Ovary (tissue), 3 donors: Measurements from ENCODE around the gene CHCHD6.

ENCODE experiments used
- EP300 ChIP-seq: sonication (generic); formaldehyde crosslinking; IDR thresholded peaks from one replicate; pipeline ENCODE4 v1.6.1; 2017; ENCODE audit warnings: antibody characterized with exemption
- POLR2A ChIP-seq: fragments of 450-650 bp; IDR thresholded peaks from one replicate; pipeline ENCODE4 v1.6.1; 2017; ENCODE audit warnings: antibody characterized with exemption, mild to moderate bottlenecking, moderate library complexity
- TF ChIP-seq, protein P1 (sequence below), 3 donors: fragments of 450-650 bp in 2 of 3; fragments of 200-600 bp in 1 of 3; IDR thresholded peaks; one replicate each; pipeline versions ENCODE4 v1.5.1 to v1.8.0; 2016 to 2022; ENCODE audit warnings: antibody characterized with exemption in 3 of 3, mild to moderate bottlenecking in 1 of 3
- donor health status: DM: no; HTN: no; CAD: no.

DNA sequence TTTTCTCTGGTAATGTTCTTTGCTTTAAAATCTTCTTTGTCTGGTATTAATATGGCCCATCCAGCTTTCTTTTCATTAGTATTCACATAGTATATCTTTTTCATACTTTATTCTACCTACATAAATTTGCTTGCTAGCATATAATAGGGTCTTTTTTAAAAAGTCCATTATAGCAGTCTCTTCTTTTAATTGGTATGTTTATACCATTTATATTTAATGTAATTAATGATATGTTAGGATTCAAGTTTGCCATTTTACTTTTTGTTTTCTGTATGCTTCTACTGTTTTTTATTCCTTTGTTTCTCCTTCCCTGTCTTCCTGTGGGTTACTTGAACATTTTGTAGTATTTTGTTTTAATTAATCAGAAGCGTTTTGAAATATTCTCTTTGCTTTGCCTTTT is 89.0 kb downstream of the CHCHD6 start:
- TF ChIP-seq, protein P1, sequence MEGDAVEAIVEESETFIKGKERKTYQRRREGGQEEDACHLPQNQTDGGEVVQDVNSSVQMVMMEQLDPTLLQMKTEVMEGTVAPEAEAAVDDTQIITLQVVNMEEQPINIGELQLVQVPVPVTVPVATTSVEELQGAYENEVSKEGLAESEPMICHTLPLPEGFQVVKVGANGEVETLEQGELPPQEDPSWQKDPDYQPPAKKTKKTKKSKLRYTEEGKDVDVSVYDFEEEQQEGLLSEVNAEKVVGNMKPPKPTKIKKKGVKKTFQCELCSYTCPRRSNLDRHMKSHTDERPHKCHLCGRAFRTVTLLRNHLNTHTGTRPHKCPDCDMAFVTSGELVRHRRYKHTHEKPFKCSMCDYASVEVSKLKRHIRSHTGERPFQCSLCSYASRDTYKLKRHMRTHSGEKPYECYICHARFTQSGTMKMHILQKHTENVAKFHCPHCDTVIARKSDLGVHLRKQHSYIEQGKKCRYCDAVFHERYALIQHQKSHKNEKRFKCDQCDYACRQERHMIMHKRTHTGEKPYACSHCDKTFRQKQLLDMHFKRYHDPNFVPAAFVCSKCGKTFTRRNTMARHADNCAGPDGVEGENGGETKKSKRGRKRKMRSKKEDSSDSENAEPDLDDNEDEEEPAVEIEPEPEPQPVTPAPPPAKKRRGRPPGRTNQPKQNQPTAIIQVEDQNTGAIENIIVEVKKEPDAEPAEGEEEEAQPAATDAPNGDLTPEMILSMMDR (IDR thresholded peaks at IDR 0.05), result no peak
- no peak for TF ChIP-seq POLR2A
- no peak for TF ChIP-seq EP300
